NCI-H82 treated with DMSO at 0.1 percent for 48 hours (cell line): ENCODE results near the gene CD84.
"Not testable (repeated sequence)": the region's sequence is repeated elsewhere in the genome, so short reads cannot be mapped to it uniquely, and the experiment has no call there.

Experiments
- DNase-seq: peaks from one replicate; lab custom pipeline; 2025; ENCODE audit not compliant: unreplicated experiment; lab: John Stamatoyannopoulos, UW

The CD84 gene

GRCh38 chr1:160579216-160579701 is at the start of gene CD84:
CD84 (minus strand) TSS chr1:160579496; CDS start chr1:160579437, 59 bp downstream.
- DNase-seq, result no peak

- no peak for DNase-seq
These were observed 49.5 kb upstream of the CD84 start for GRCh38 chr1:160628799-160629263.

GRCh38 chr1:160627677-160628289 is 48.5 kb upstream of the CD84 start:
- DNase-seq, result not testable (repeated sequence)

- DNase-seq, result no peak
These were observed 47.4 kb upstream of the CD84 start for GRCh38 chr1:160626509-160627342.

GRCh38 chr1:160625725-160626498 is 46.6 kb upstream of the CD84 start:
- DNase-seq, result no peak

- no peak for DNase-seq
These were observed 46.0 kb upstream of the CD84 start for GRCh38 chr1:160625321-160625720.

GRCh38 chr1:160624464-160624863 is 45.2 kb upstream of the CD84 start:
- no peak for DNase-seq

- no peak for DNase-seq
These were observed 44.6 kb upstream of the CD84 start for GRCh38 chr1:160623862-160624261.

- no peak for DNase-seq
These were observed 43.9 kb upstream of the CD84 start for GRCh38 chr1:160623227-160623633.

GRCh38 chr1:160622501-160623226 is 43.4 kb upstream of the CD84 start:
- no peak for DNase-seq

- DNase-seq, result no peak
These were observed 42.5 kb upstream of the CD84 start for GRCh38 chr1:160621633-160622413.

- no peak for DNase-seq
These were observed 41.8 kb upstream of the CD84 start for GRCh38 chr1:160620942-160621632.

GRCh38 chr1:160619742-160620277 is 40.5 kb upstream of the CD84 start:
- no peak for DNase-seq

- DNase-seq, result no peak
These were observed 39.5 kb upstream of the CD84 start for GRCh38 chr1:160618763-160619274.

GRCh38 chr1:160618327-160618726 is 39.0 kb upstream of the CD84 start:
- no peak for DNase-seq

- peak; percentile 85 for DNase-seq
These were observed 36.4 kb upstream of the CD84 start for GRCh38 chr1:160615660-160616059.

- DNase-seq, result no peak
These were observed 35.1 kb upstream of the CD84 start for GRCh38 chr1:160614410-160614809.

- no peak for DNase-seq
These were observed 33.4 kb upstream of the CD84 start for GRCh38 chr1:160612613-160613218.
